Esophagus squamous epithelium (tissue), 5 donors: Measurements from ENCODE around the gene CBLB. TPM values are rescaled to one million over a fixed set of nuclear protein-coding genes. Genes with fewer than 3 reads are reported as not detected.

Source experiments
- DNase-seq: peaks from one replicate; lab custom pipeline; 2025; lab: John Stamatoyannopoulos, UW
- H3K27ac ChIP-seq, 4 donors: fragments of 200-600 bp; sonication (generic); one replicate each; pipeline ENCODE4 v1.5.1; 2016 to 2019; ENCODE audit warnings: mild to moderate bottlenecking in 1 of 4
- H3K27me3 ChIP-seq, 4 donors: fragments of 200-600 bp; sonication (generic); 1 replicate in 3 of 4; 2 replicates in 1 of 4; pipeline versions ENCODE4 v1.5.1 to v1.6.0; 2017 to 2021; ENCODE audit warnings: antibody characterized with exemption in 1 of 4
- H3K36me3 ChIP-seq, 3 donors: fragments of 200-600 bp; sonication (generic); one replicate each; pipeline ENCODE4 v1.5.1; 2016 to 2019
- H3K4me1 ChIP-seq, 3 donors: fragments of 200-600 bp; sonication (generic); one replicate each; pipeline ENCODE4 v1.5.1; 2017 to 2019
- H3K4me3 ChIP-seq, 4 donors: fragments of 200-600 bp; sonication (generic); 1 replicate in 3 of 4; 2 replicates in 1 of 4; pipeline ENCODE4 v1.5.1; 2016 to 2019; ENCODE audit warnings: mild to moderate bottlenecking in 2 of 4, moderate library complexity in 1 of 4
- H3K9me3 ChIP-seq, 3 donors: fragments of 200-600 bp; sonication (generic); one replicate each; pipeline ENCODE4 v1.5.1; 2016 to 2019
- POLR2A ChIP-seq, 4 donors: fragments of 450-650 bp; IDR thresholded peaks; one replicate each; pipeline ENCODE4 v1.6.1; 2017; ENCODE audit warnings: antibody characterized with exemption in 4 of 4, mild to moderate bottlenecking in 4 of 4, moderate library complexity in 3 of 4
- WGBS, 2 donors: methylation state at CpG; one replicate each; pipeline ENCODE4 v1.1.5; 2018; 5-methylcytosine and 5-hydroxymethylcytosine counted together
- intact Hi-C: fragments of 100-400 bp; cut with DNase I; formaldehyde crosslinking; loops from one replicate; pipeline ENCODE4 v1.15.0; 2022
- total RNA-seq, 4 donors: library from RNA; depleted of rRNA; stranded (reverse); fragments of >200 nt; gene quantifications; one replicate each; pipeline ENCODE4 v1.1.0, GENCODE V29; 2016
- TF ChIP-seq, protein P1 (sequence below), 6 experiments: fragments of 450-650 bp in 4 of 6; fragments of 200-600 bp in 2 of 6; sonication (generic) in 2 of 6; IDR thresholded peaks; one replicate each; pipeline ENCODE4 v1.5.1; 2016 to 2019; ENCODE audit warnings: antibody characterized with exemption in 6 of 6, mild to moderate bottlenecking in 4 of 6, moderate library complexity in 4 of 6
- donor health status: DM: yes; HTN: yes; CAD: no.

Gene CBLB
- total RNA-seq, 4 donors from 2014 or later: 6.7 to 29.4 (median 19.6) TPM

DNA sequence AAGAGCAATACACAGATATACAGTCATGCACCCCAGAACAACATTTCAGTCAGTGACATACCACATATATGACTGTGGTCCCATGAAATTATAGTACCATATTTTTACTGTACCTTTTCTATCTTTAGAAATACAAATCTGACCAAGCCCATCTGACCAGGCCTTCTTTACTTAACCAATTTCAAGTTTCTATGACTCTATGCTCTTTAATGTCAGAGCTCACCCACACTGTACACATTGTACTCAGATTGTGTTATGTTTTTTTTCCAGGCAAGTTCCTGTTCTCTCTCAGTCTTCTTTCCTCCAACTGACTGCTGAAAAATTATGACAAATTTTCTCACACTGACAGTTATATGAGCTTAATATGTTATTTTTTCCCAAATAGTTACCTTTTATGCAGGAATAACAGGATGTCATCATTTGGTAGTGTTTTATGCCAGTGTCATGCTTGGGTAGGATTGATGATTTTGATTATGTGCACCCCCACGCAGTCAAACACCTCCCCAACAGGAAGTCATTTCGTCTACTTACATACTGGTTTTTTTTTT, 8.0 kb upstream of the CBLB start:
- H3K27me3 ChIP-seq: no peaks in the 10 kb centered on the region
- no peaks in the 10 kb centered on the region for H3K9me3 ChIP-seq
- TF ChIP-seq, protein P1, sequence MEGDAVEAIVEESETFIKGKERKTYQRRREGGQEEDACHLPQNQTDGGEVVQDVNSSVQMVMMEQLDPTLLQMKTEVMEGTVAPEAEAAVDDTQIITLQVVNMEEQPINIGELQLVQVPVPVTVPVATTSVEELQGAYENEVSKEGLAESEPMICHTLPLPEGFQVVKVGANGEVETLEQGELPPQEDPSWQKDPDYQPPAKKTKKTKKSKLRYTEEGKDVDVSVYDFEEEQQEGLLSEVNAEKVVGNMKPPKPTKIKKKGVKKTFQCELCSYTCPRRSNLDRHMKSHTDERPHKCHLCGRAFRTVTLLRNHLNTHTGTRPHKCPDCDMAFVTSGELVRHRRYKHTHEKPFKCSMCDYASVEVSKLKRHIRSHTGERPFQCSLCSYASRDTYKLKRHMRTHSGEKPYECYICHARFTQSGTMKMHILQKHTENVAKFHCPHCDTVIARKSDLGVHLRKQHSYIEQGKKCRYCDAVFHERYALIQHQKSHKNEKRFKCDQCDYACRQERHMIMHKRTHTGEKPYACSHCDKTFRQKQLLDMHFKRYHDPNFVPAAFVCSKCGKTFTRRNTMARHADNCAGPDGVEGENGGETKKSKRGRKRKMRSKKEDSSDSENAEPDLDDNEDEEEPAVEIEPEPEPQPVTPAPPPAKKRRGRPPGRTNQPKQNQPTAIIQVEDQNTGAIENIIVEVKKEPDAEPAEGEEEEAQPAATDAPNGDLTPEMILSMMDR (IDR thresholded peaks at IDR 0.05): no peak
- no peak for TF ChIP-seq POLR2A (IDR thresholded peaks at IDR 0.05)
- DNase-seq: no peak
- H3K4me3 ChIP-seq: no peak overlapping the region
- WGBS, 2 donors: 44 to 70% methylated on average over 2 of the region's 2 CpGs
- no peak overlapping the region for H3K27ac ChIP-seq
- H3K36me3 ChIP-seq: no peaks in the 10 kb centered on the region
- intact Hi-C loops: no loop called here
- H3K4me1 ChIP-seq: peaks cover 0 to 10% (median 0%) of the 10 kb centered on the region in 3 donors

GRCh38 chr3:105869861-105870755, 1.3 kb upstream of the CBLB start:
- Histone ChIP-seq H3K36me3 (no peaks in the 10 kb centered on the region), H3K9me3 (no peaks in the 10 kb centered on the region), H3K27ac (peak overlapping the region; percentile 90 to 98 (median 97)), H3K27me3 (no peaks in the 10 kb centered on the region), H3K4me1 (peaks cover 0 to 37% (median 5%) of the 10 kb centered on the region in 3 donors), H3K4me3 (peak overlapping the region; percentile 71 to 93 (median 90))
- DNase-seq: no peak
- intact Hi-C loops: no loop called here
- TF ChIP-seq, protein P1 (IDR thresholded peaks at IDR 0.05): no peak
- TF ChIP-seq POLR2A (IDR thresholded peaks at IDR 0.05): no peak
- 33 to 52% methylated on average over 6 of the region's 6 CpGs for WGBS, 2 donors

DNA sequence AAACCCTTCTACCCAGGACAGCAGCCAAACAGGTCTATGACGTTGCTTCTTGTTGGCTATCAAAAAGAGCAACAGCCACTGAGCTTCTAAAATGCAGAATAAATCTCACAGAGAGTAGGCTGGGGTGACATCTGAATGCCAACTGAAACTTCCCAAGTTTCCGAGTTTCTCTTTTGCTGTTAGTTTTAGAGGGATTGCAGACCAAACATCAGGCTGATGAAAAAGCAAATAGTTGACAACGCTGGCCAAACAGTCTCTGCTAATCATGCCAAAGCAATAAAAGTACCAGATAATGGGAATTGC, 670 bp upstream of the CBLB start:
- H3K27ac ChIP-seq: peak overlapping the region; percentile 90 to 98 (median 97)
- intact Hi-C loops: no loop called here
- no peak for DNase-seq
- H3K4me3 ChIP-seq: peak overlapping the region; percentile 71 to 93 (median 90)
- 0% methylated on average over 3 of the region's 3 CpGs for WGBS, 2 donors
- H3K27me3 ChIP-seq: no peaks in the 10 kb centered on the region
- peaks cover 0 to 42% (median 5%) of the 10 kb centered on the region in 3 donors for H3K4me1 ChIP-seq
- TF ChIP-seq POLR2A (IDR thresholded peaks at IDR 0.05): no peak
- TF ChIP-seq, protein P1 (IDR thresholded peaks at IDR 0.05): no peak
- H3K36me3 ChIP-seq: no peaks in the 10 kb centered on the region
- no peaks in the 10 kb centered on the region for H3K9me3 ChIP-seq

DNA sequence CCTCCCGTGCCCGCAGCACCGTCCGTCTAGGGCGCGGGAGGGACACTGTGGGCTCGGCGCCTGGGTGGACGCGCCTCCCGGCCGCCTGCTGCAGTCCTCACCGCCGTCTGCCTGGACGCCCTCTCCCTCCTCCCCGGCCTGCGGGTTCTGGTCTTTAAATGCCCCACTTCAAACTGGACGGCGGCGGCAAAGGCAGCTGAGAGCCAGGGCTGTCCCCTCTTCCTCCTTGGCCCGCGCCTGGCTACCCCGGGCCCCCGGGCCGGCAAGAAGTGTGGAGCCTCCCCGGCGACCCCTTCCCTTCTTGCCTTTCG, 426 bp downstream of the CBLB start:
- intact Hi-C loops: no loop called here
- Histone ChIP-seq H3K27me3 (no peaks in the 10 kb centered on the region), H3K4me3 (peak overlapping the region; percentile 71 to 93 (median 90)), H3K27ac (peak overlapping the region; percentile 90 to 98 (median 97)), H3K4me1 (peaks cover 3 to 52% (median 5%) of the 10 kb centered on the region in 3 donors), H3K36me3 (no peaks in the 10 kb centered on the region), H3K9me3 (no peaks in the 10 kb centered on the region)
- WGBS, 2 donors: 0% methylated on average over 22 of the region's 28 CpGs; no CpG with 5 or more reads in 1 of the 2 donors
- DNase-seq: no peak
- TF ChIP-seq, protein P1 (IDR thresholded peaks at IDR 0.05): no peak
- no peak for TF ChIP-seq POLR2A (IDR thresholded peaks at IDR 0.05)
